ENCODE data around the gene NPHP4. TPM values are rescaled to one million over a fixed set of nuclear protein-coding genes. Genes with fewer than 3 reads are reported as not detected.

Gene NPHP4
- total RNA-seq, 2 experiments from 2014 or later: 13.4 to 24.2 TPM

DNA sequence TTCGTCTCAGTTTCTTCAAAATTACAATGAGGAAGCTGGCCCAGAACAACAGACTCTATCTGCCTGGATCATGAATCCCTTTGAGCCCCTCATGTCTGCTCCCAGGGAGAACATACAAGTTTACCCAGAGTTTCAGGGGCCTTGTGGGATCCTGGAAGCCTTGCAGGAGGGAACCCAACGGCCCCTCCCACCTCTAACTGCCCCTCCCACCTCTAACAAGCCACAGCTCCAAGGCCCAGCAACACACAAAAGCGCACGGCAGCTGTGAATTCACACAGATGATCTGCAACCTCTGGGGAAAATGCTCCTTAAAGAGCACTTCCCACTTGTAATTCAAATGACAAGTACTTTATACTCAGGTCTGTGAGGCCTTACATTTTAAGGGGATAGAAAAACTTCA lies 113.3 kb downstream of the NPHP4 start:
- Histone ChIP-seq H3K36me3 (ENCODE audit: insufficient read depth, low read length) (0 out of 2 replicates have a peak, but pooled peaks cover 4% of the 10 kb centered on the region), H3K79me2 (ENCODE audit: insufficient read depth, low read depth, low read length) (no peaks in the 10 kb centered on the region), H3K4me2 (ENCODE audit: low read length) (no peak overlapping the region), H4K20me1 (ENCODE audit: insufficient read depth, low read length) (no peaks in the 10 kb centered on the region), H3K4me1 (ENCODE audit: insufficient read depth, low read length, poor library complexity, severe bottlenecking) (no peaks in the 10 kb centered on the region), H3K9me3 (ENCODE audit: low read length) (no peaks in the 10 kb centered on the region), H3K4me3 (ENCODE audit: low read depth, low read length, poor library complexity, severe bottlenecking) (no peak overlapping the region), H3K27ac (ENCODE audit: low read depth, low read length, poor library complexity, severe bottlenecking) (no peak overlapping the region), H2AFZ (ENCODE audit: low read length) (no peak overlapping the region), H3K9me2 (ENCODE audit: insufficient read depth, low read length) (no peaks in the 10 kb centered on the region)
- intact Hi-C loops (cut with micrococcal nuclease; ENCODE audit: unreplicated experiment): no loop called here
- TF ChIP-seq EZH2phosphoT487 (IDR thresholded peaks at IDR 0.05; ENCODE audit: borderline replicate concordance, low read depth, low read length): no peak
- TF ChIP-seq, protein P1, sequence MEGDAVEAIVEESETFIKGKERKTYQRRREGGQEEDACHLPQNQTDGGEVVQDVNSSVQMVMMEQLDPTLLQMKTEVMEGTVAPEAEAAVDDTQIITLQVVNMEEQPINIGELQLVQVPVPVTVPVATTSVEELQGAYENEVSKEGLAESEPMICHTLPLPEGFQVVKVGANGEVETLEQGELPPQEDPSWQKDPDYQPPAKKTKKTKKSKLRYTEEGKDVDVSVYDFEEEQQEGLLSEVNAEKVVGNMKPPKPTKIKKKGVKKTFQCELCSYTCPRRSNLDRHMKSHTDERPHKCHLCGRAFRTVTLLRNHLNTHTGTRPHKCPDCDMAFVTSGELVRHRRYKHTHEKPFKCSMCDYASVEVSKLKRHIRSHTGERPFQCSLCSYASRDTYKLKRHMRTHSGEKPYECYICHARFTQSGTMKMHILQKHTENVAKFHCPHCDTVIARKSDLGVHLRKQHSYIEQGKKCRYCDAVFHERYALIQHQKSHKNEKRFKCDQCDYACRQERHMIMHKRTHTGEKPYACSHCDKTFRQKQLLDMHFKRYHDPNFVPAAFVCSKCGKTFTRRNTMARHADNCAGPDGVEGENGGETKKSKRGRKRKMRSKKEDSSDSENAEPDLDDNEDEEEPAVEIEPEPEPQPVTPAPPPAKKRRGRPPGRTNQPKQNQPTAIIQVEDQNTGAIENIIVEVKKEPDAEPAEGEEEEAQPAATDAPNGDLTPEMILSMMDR (conservative IDR thresholded peaks at IDR 0.05; ENCODE audit: low read length): no peak
- BruUV-seq (replicated peaks): no TSS peak
- POLR2A ChIA-PET: interaction anchor here (0.6 kb wide), 1 partner anchor 34 kb away, joined by 7 read pairs; no protein-coding TSS in a partner anchor
- CTCF ChIA-PET (ENCODE audit: unreplicated experiment): no interaction called here
- DNase-seq (ENCODE audit: low spot score): no peak

GRCh38 chr1:5877683-5878530 lies 114.3 kb downstream of the NPHP4 start:
- DNase-seq (ENCODE audit: low spot score): no peak
- Histone ChIP-seq H3K4me2 (ENCODE audit: low read length) (no peak overlapping the region), H3K27ac (ENCODE audit: low read depth, low read length, poor library complexity, severe bottlenecking) (no peak overlapping the region), H3K9me2 (ENCODE audit: insufficient read depth, low read length) (no peaks in the 10 kb centered on the region), H2AFZ (ENCODE audit: low read length) (no peak overlapping the region), H3K9me3 (ENCODE audit: low read length) (no peaks in the 10 kb centered on the region), H4K20me1 (ENCODE audit: insufficient read depth, low read length) (no peaks in the 10 kb centered on the region), H3K4me3 (ENCODE audit: low read depth, low read length, poor library complexity, severe bottlenecking) (no peak overlapping the region), H3K4me1 (ENCODE audit: insufficient read depth, low read length, poor library complexity, severe bottlenecking) (no peaks in the 10 kb centered on the region), H3K79me2 (ENCODE audit: insufficient read depth, low read depth, low read length) (no peaks in the 10 kb centered on the region), H3K36me3 (ENCODE audit: insufficient read depth, low read length) (0 out of 2 replicates have a peak, but pooled peaks cover 4% of the 10 kb centered on the region)
- no TSS peak for BruUV-seq (replicated peaks)
- intact Hi-C loops (cut with micrococcal nuclease; ENCODE audit: unreplicated experiment): no loop called here
- ChIA-PET CTCF (ENCODE audit: unreplicated experiment) (interaction anchor here (0.6 kb wide), 1 partner anchor 115 kb away, joined by 3 read pairs; no protein-coding TSS in a partner anchor), POLR2A (no interaction called here)
- TF ChIP-seq EZH2phosphoT487 (IDR thresholded peaks at IDR 0.05; ENCODE audit: borderline replicate concordance, low read depth, low read length): no peak
- TF ChIP-seq, protein P1 (conservative IDR thresholded peaks at IDR 0.05; ENCODE audit: low read length): no peak

GRCh38 chr1:5877001-5877400 lies 115.2 kb downstream of the NPHP4 start:
- ChIA-PET POLR2A (no interaction called here), CTCF (ENCODE audit: unreplicated experiment) (no interaction called here)
- H3K36me3 ChIP-seq (ENCODE audit: insufficient read depth, low read length): 0 out of 2 replicates have a peak, but pooled peaks cover 4% of the 10 kb centered on the region
- BruUV-seq (replicated peaks): no TSS peak
- no peak for TF ChIP-seq EZH2phosphoT487 (IDR thresholded peaks at IDR 0.05; ENCODE audit: borderline replicate concordance, low read depth, low read length)
- no peaks in the 10 kb centered on the region for H3K9me3 ChIP-seq (ENCODE audit: low read length)
- H3K27ac ChIP-seq (ENCODE audit: low read depth, low read length, poor library complexity, severe bottlenecking): no peak overlapping the region
- DNase-seq (ENCODE audit: low spot score): no peak
- H3K4me2 ChIP-seq (ENCODE audit: low read length): no peak overlapping the region
- no peaks in the 10 kb centered on the region for H3K79me2 ChIP-seq (ENCODE audit: insufficient read depth, low read depth, low read length)
- H3K4me1 ChIP-seq (ENCODE audit: insufficient read depth, low read length, poor library complexity, severe bottlenecking): no peaks in the 10 kb centered on the region
- H3K9me2 ChIP-seq (ENCODE audit: insufficient read depth, low read length): no peaks in the 10 kb centered on the region
- H2AFZ ChIP-seq (ENCODE audit: low read length): no peak overlapping the region
- H3K4me3 ChIP-seq (ENCODE audit: low read depth, low read length, poor library complexity, severe bottlenecking): no peak overlapping the region
- no peaks in the 10 kb centered on the region for H4K20me1 ChIP-seq (ENCODE audit: insufficient read depth, low read length)
- intact Hi-C loops (cut with micrococcal nuclease; ENCODE audit: unreplicated experiment): no loop called here
